Tibial artery (tissue), 4 donors: ENCODE measurements around the gene PRR20G.

Source experiments
- DNase-seq, 2 donors: peaks; one replicate each; pipeline ENCODE4 v3.0.0-alpha.2; 2019
- H3K27ac ChIP-seq, 2 donors: fragments of 200-600 bp; sonication (generic) in 1 of 2; 1 replicate in 1 of 2; 2 replicates in 1 of 2; pipeline ENCODE4 v1.5.1; 2018 to 2019; ENCODE audit warnings: mild to moderate bottlenecking in 1 of 2
- H3K27me3 ChIP-seq, 2 donors: fragments of 200-600 bp; sonication (generic) in 1 of 2; one replicate each; pipeline versions ENCODE4 v1.5.1 to v1.6.0; 2016 to 2019
- H3K36me3 ChIP-seq, 3 donors: fragments of 200-600 bp; sonication (generic) in 2 of 3; one replicate each; pipeline ENCODE4 v1.5.1; 2016 to 2019; ENCODE audit warnings: mild to moderate bottlenecking in 2 of 3
- H3K4me1 ChIP-seq, 4 donors: fragments of 200-600 bp; sonication (generic) in 2 of 4; 1 replicate in 3 of 4; 2 replicates in 1 of 4; pipeline ENCODE4 v1.5.1; 2016 to 2019
- H3K4me3 ChIP-seq, 2 donors: fragments of 200-600 bp; sonication (generic) in 1 of 2; 1 replicate in 1 of 2; 2 replicates in 1 of 2; pipeline ENCODE4 v1.5.1; 2018 to 2019; ENCODE audit warnings: mild to moderate bottlenecking in 2 of 2
- H3K9me3 ChIP-seq, 3 donors: fragments of 200-600 bp; sonication (generic) in 1 of 3; one replicate each; pipeline ENCODE4 v1.5.1; 2016 to 2019
- intact Hi-C: fragments of 100-400 bp; cut with DNase I; formaldehyde crosslinking; loops from one replicate; pipeline ENCODE4 v1.15.0; 2023; ENCODE audit warnings: low total_unique reads
- TF ChIP-seq, protein P1 (sequence below), 2 experiments: fragments of 200-600 bp in 1 of 2; fragments of 450-650 bp in 1 of 2; IDR thresholded peaks; one replicate each; pipeline ENCODE4 v1.5.1; 2017 to 2019; ENCODE audit warnings: antibody characterized with exemption in 2 of 2, mild to moderate bottlenecking in 1 of 2, moderate library complexity in 1 of 2

Gene PRR20G

DNA sequence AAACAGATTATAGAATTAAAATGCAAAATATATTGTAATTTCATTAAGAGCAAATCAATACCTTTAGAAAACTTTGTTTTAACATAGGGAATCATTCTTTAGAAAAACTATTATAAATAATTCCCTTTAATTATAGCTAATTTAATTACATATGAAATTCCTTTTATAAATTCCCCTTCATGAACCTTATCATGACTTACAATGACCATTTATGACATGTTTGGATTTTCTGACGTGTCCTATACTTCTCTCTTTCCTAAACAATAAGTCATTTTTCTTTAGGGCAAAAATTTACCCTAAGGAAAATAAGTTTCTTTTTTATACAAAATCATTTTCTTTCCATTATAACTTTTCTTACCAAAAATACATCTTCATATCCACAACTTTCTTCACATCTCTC is 37.8 kb downstream of the PRR20G start:
- H3K27ac ChIP-seq: no peak overlapping the region
- H3K36me3 ChIP-seq: no peaks in the 10 kb centered on the region
- TF ChIP-seq, protein P1, sequence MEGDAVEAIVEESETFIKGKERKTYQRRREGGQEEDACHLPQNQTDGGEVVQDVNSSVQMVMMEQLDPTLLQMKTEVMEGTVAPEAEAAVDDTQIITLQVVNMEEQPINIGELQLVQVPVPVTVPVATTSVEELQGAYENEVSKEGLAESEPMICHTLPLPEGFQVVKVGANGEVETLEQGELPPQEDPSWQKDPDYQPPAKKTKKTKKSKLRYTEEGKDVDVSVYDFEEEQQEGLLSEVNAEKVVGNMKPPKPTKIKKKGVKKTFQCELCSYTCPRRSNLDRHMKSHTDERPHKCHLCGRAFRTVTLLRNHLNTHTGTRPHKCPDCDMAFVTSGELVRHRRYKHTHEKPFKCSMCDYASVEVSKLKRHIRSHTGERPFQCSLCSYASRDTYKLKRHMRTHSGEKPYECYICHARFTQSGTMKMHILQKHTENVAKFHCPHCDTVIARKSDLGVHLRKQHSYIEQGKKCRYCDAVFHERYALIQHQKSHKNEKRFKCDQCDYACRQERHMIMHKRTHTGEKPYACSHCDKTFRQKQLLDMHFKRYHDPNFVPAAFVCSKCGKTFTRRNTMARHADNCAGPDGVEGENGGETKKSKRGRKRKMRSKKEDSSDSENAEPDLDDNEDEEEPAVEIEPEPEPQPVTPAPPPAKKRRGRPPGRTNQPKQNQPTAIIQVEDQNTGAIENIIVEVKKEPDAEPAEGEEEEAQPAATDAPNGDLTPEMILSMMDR (IDR thresholded peaks at IDR 0.05): no peak
- peaks cover 0 to 10% (median 0%) of the 10 kb centered on the region in 3 donors for H3K9me3 ChIP-seq
- no peak for DNase-seq
- no peaks in the 10 kb centered on the region for H3K4me1 ChIP-seq
- H3K27me3 ChIP-seq: peaks cover 0 to 2% of the 10 kb centered on the region in 2 donors
- H3K4me3 ChIP-seq: no peak overlapping the region
- intact Hi-C loops: no loop called here

DNA sequence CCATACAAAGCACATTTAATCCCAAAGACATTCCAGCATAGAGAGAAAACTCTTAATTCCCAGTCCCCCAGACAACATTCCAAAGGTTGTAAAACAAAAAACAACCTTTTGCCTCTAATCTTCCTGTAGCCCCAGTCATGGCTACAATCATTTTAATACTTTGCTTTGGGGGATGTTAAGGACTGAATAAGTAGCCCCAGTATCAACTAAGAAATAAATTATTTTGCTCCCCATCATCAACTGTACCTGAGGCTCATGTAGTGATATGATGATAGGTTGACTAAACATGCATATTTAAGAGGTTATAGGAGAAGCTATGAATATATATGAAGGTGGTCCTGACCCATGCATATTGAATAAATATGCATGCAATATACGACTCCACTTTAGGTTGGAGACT is 40.6 kb downstream of the PRR20G start:
- DNase-seq: no peak
- intact Hi-C loops: no loop called here
- peaks cover 0 to 13% (median 5%) of the 10 kb centered on the region in 3 donors for H3K9me3 ChIP-seq

DNA sequence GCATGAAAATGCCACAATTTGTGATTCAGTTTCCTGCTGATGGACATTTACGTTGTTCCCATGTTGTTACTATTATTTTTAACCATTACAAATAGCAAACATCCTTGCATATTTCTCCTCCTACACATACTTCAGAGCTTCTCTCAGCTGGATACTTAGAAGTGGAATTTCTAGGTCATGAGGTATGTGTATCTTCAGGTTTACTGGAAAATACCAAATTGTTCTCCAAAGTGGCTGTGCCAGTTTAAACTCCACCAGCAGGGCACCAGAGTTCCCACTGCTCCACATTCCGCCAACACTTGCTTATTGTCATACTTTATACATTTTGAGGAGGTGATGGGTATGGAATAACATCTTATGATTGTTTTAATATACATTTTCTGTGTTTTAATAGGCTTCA is 49.2 kb downstream of the PRR20G start:
- Histone ChIP-seq H3K9me3 (peaks cover 0 to 5% (median 3%) of the 10 kb centered on the region in 3 donors), H3K4me3 (no peak overlapping the region), H3K27me3 (peaks cover 0 to 21% of the 10 kb centered on the region in 2 donors), H3K4me1 (no peaks in the 10 kb centered on the region), H3K36me3 (no peaks in the 10 kb centered on the region), H3K27ac (no peak overlapping the region)
- no peak for DNase-seq
- intact Hi-C loops: no loop called here
- TF ChIP-seq, protein P1 (IDR thresholded peaks at IDR 0.05): no peak

More for the DNA sequence above, 40.6 kb downstream of the PRR20G start:
- Histone ChIP-seq H3K27ac (no peak overlapping the region), H3K27me3 (peaks cover 0 to under 1% of the 10 kb centered on the region in 2 donors), H3K4me1 (no peaks in the 10 kb centered on the region), H3K36me3 (no peaks in the 10 kb centered on the region), H3K4me3 (no peak overlapping the region)
- TF ChIP-seq, protein P1 (IDR thresholded peaks at IDR 0.05): no peak

DNA sequence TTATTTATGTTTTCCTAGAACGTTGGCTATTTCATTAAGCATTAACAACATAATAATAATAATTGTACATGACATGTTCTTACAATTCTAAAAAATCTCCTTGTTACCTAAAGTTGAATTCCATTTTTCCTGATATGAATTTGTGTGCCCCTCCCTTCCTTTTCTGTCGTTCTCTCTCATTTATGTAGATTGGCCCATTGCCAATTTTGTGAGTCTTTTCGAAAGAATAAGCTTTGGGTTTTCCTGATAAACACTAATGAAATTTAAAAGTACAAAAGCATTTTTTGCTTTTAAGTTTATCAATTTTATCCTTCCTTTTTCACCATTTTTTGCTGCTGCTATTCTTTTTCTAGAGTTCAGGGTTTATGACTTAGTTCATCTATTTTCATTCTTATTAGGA is 50.0 kb downstream of the PRR20G start:
- no peaks in the 10 kb centered on the region for H3K36me3 ChIP-seq
- H3K27me3 ChIP-seq: peaks cover 0 to 24% of the 10 kb centered on the region in 2 donors
- H3K4me1 ChIP-seq: no peaks in the 10 kb centered on the region
- no peak overlapping the region for H3K27ac ChIP-seq
- no peak for DNase-seq
- peaks cover 0 to 5% (median 0%) of the 10 kb centered on the region in 3 donors for H3K9me3 ChIP-seq
- no peak overlapping the region for H3K4me3 ChIP-seq
- TF ChIP-seq, protein P1 (IDR thresholded peaks at IDR 0.05): no peak
- intact Hi-C loops: no loop called here

DNA sequence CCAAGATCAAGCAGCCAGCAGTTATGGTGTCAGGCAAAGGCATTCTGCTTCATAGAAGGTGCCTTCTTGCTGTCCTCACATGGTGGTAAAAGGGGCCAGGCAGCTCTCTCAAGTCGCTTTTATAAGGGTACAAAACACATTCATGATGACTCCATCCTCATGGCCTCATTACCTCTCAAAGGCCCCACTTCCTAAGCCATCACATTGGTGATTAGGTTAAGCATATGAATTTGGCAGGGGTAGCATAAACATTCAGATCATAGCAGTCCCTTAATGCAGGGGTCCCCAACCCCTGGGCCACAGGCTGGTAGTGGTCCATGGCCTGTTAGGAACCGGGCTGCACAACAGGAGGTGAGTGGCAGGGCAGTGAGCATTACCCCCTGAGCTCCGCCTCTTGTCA is 52.1 kb downstream of the PRR20G start:
- TF ChIP-seq, protein P1 (IDR thresholded peaks at IDR 0.05): no peak
- peaks cover 0 to 12% (median 6%) of the 10 kb centered on the region in 3 donors for H3K9me3 ChIP-seq
- H3K27me3 ChIP-seq: peaks cover 0 to 16% of the 10 kb centered on the region in 2 donors
- DNase-seq: no peak
- no peaks in the 10 kb centered on the region for H3K4me1 ChIP-seq
- intact Hi-C loops: no loop called here
- H3K36me3 ChIP-seq: no peaks in the 10 kb centered on the region
- no peak overlapping the region for H3K4me3 ChIP-seq
- no peak overlapping the region for H3K27ac ChIP-seq

DNA sequence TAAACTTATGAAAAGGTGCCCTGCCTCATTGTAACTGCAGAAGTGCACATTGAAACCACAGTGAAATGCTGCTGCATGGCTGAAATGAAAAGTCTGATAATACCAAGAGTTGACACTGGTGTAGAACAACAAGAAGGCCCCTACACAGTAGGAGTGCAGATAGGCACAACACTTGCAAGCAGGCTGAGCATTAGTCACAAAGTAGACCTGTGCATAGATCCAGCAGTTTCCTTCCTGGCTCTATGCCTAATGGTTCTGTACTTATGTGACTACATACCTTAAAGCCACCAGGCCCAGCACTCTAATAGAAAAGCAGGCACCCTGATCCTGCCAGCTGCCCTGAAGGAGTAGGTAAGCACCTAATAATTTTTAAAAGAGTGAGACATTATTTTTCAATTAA is 53.1 kb downstream of the PRR20G start:
- Histone ChIP-seq H3K36me3 (no peaks in the 10 kb centered on the region), H3K9me3 (peaks cover 0 to 16% (median 7%) of the 10 kb centered on the region in 3 donors), H3K27me3 (peaks cover 0 to 8% of the 10 kb centered on the region in 2 donors), H3K4me3 (no peak overlapping the region), H3K4me1 (no peaks in the 10 kb centered on the region), H3K27ac (no peak overlapping the region)
- no peak for DNase-seq
- intact Hi-C loops: no loop called here
- TF ChIP-seq, protein P1 (IDR thresholded peaks at IDR 0.05): no peak
